Stomach (tissue), 9 donors: ENCODE data around the gene BCAP29. TPM values are rescaled to one million over a fixed set of nuclear protein-coding genes. Genes with fewer than 3 reads are reported as not detected.

Experiments used
- DNase-seq, 2 donors: peaks; one replicate each; pipeline versions ENCODE4 v3.0.0 to v3.0.0-alpha.2; 2013 to 2019
- H3K27ac ChIP-seq, 5 donors: fragments of 200-600 bp in 4 of 5; sonication (generic) in 4 of 5; one replicate each; pipeline ENCODE4 v1.5.1; 2013 to 2019; ENCODE audit warnings: mild to moderate bottlenecking in 1 of 5, moderate library complexity in 1 of 5
- H3K27me3 ChIP-seq, 3 donors: fragments of 200-600 bp; sonication (generic); one replicate each; pipeline ENCODE4 v1.5.1; 2017 to 2019; ENCODE audit warnings: mixed run types in 1 of 3
- H3K36me3 ChIP-seq, 4 donors: fragments of 200-600 bp; sonication (generic); 1 replicate in 3 of 4; 2 replicates in 1 of 4; pipeline ENCODE4 v1.5.1; 2016 to 2019
- H3K4me1 ChIP-seq, 4 donors: fragments of 200-600 bp; sonication (generic); one replicate each; pipeline ENCODE4 v1.5.1; 2016 to 2019
- H3K4me3 ChIP-seq, 4 donors: fragments of 200-600 bp; sonication (generic) in 3 of 4; one replicate each; pipeline ENCODE4 v1.5.1; 2016 to 2019; ENCODE audit warnings: mild to moderate bottlenecking in 1 of 4
- H3K9me3 ChIP-seq, 4 donors: fragments of 200-600 bp; sonication (generic); one replicate each; pipeline ENCODE4 v1.5.1; 2016 to 2019
- CTCF ChIP-seq, 7 experiments: fragments of 450-650 bp in 4 of 7; fragments of 200-600 bp in 3 of 7; sonication (generic) in 3 of 7; IDR thresholded peaks; one replicate each; pipeline ENCODE4 v1.5.1; 2016 to 2019; ENCODE audit warnings: antibody characterized with exemption in 7 of 7, control low read depth in 2 of 7, mild to moderate bottlenecking in 1 of 7
- EP300 ChIP-seq: sonication (generic); formaldehyde crosslinking; IDR thresholded peaks from one replicate; pipeline ENCODE4 v1.6.1; 2017; ENCODE audit warnings: antibody characterized with exemption
- POLR2A ChIP-seq, 4 donors: fragments of 450-650 bp; IDR thresholded peaks; one replicate each; pipeline ENCODE4 v1.6.1; 2016; ENCODE audit warnings: antibody characterized with exemption in 4 of 4, control low read depth in 2 of 4, mild to moderate bottlenecking in 1 of 4, moderate library complexity in 1 of 4
- POLR2AphosphoS5 ChIP-seq, 3 donors: sonication (generic); formaldehyde crosslinking; IDR thresholded peaks; one replicate each; pipeline ENCODE4 v1.6.1; 2016; ENCODE audit warnings: antibody characterized with exemption in 3 of 3
- WGBS, 5 donors: extraction: QIAGEN DNeasy Blood & Tissue Kit in 3 of 5; methylation state at CpG; one replicate each; pipeline versions ENCODE4 v1.1.5 to v1.1.7; 2013 to 2018; 5-methylcytosine and 5-hydroxymethylcytosine counted together
- intact Hi-C: fragments of 100-400 bp; cut with DNase I; formaldehyde crosslinking; loops from one replicate; pipeline ENCODE4 v1.15.1; 2023; ENCODE audit warnings: low total_unique reads
- polyA plus RNA-seq, 3 donors: library from polyadenylated mRNA; stranded (reverse); fragments of 200-250 nt; gene quantifications; one replicate each; pipeline ENCODE4 v1.2.3, GENCODE V29; 2013
- small RNA-seq, 4 donors: library from RNA; depleted of rRNA; stranded (forward); fragments of <200 nt; gene quantifications; one replicate each; pipeline ENCODE3, GENCODE V24; 2016
- total RNA-seq, 5 donors: library from RNA; depleted of rRNA; stranded (reverse); fragments of >200 nt; gene quantifications; one replicate each; pipeline versions ENCODE4 v1.1.0 to v1.2.3, GENCODE V29; 2014 to 2016
- donor health status: healthy with polysubstance abuse.
- donor health status: Bipolar disorder and iron deficiency.
- donor health status: healthy.

Gene BCAP29
- total and polyA plus RNA-seq, 8 donors: 26.1 to 73.1 (median 44.8) TPM

GRCh38 chr7:107663196-107663595, 83.2 kb downstream of the BCAP29 start:
- no peak overlapping the region for H3K4me3 ChIP-seq
- peaks cover 0 to 58% (median 21%) of the 10 kb centered on the region in 3 donors for H3K27me3 ChIP-seq
- intact Hi-C loops: no loop called here
- peaks cover 19 to 23% (median 20%) of the 10 kb centered on the region in 4 donors for H3K4me1 ChIP-seq
- no peaks in the 10 kb centered on the region for H3K36me3 ChIP-seq
- H3K9me3 ChIP-seq: no peaks in the 10 kb centered on the region
- H3K27ac ChIP-seq: no peak overlapping the region
- TF ChIP-seq POLR2AphosphoS5 (IDR thresholded peaks at IDR 0.05) (no peak), EP300 (no peak), CTCF (IDR thresholded peaks at IDR 0.05) (no peak), POLR2A (IDR thresholded peaks at IDR 0.05) (no peak)
- no peak for DNase-seq
- WGBS, 5 donors: 69 to 83% (median 77%) methylated on average over 4 of the region's 4 CpGs; no CpG with 5 or more reads in 1 of the 5 donors

GRCh38 chr7:107666790-107667189, 86.7 kb downstream of the BCAP29 start:
- Histone ChIP-seq H3K27me3 (peaks cover 0 to 27% (median 5%) of the 10 kb centered on the region in 3 donors), H3K9me3 (no peaks in the 10 kb centered on the region), H3K27ac (no peak overlapping the region), H3K36me3 (no peaks in the 10 kb centered on the region), H3K4me3 (no peak overlapping the region), H3K4me1 (peaks cover 3 to 5% (median 3%) of the 10 kb centered on the region in 4 donors)
- intact Hi-C loops: no loop called here
- TF ChIP-seq EP300: no peak
- 81 to 96% (median 89%) methylated on average over 1 of the region's 1 CpG for WGBS, 5 donors
- no peak for DNase-seq

DNA sequence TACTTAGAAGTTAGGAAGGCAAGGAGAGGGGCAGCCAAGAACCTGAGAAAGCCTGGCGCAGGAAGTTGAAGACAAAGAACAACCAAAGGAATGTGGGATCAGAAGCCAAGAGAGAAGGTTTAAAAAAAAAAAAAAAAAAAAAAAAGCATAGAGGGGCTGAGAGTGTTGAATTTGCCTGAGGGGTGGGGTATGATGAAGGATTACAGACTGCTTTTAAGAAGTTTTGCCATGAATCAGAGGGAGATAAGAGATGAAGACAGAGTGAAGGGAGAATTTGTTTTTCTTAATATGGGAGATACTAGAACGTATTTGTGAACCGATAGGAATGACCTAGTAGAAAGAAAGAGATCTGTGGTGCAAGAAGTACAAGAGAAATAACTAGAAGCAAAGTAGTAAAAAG, 87.3 kb downstream of the BCAP29 start:
- Histone ChIP-seq H3K27ac (no peak overlapping the region), H3K4me3 (no peak overlapping the region), H3K9me3 (no peaks in the 10 kb centered on the region), H3K4me1 (no peaks in the 10 kb centered on the region), H3K27me3 (peaks cover 0 to 21% (median 0%) of the 10 kb centered on the region in 3 donors), H3K36me3 (no peaks in the 10 kb centered on the region)
- intact Hi-C loops: no loop called here
- TF ChIP-seq EP300: no peak
- TF ChIP-seq CTCF (IDR thresholded peaks at IDR 0.05): no peak
- no peak for TF ChIP-seq POLR2AphosphoS5 (IDR thresholded peaks at IDR 0.05)
- no peak for TF ChIP-seq POLR2A (IDR thresholded peaks at IDR 0.05)
- 42 to 61% (median 43%) methylated on average over 3 of the region's 3 CpGs for WGBS, 5 donors
- DNase-seq: no peak

DNA sequence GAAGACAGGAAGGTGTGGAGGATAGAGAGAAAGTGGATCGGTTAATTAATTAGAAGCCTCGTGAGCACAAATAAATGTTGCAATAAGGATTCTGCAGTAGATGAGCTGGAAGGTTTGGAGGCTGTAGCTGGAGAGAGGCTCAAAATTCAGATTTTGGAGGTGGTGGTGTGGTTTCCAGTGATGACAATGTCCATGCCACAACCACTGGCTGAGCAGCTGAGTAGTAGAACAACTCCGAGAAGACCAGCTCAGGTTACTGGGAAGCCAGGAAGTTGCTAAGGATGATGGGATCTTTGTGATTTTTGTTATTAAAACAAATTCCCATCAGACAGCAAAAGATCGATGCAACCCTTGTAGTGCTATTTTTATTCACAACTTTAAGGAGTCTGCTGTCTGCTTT, 88.2 kb downstream of the BCAP29 start:
- intact Hi-C loops: no loop called here
- no peaks in the 10 kb centered on the region for H3K4me1 ChIP-seq
- H3K36me3 ChIP-seq: no peaks in the 10 kb centered on the region
- H3K4me3 ChIP-seq: no peak overlapping the region
- TF ChIP-seq POLR2AphosphoS5 (IDR thresholded peaks at IDR 0.05) (no peak), EP300 (no peak), POLR2A (IDR thresholded peaks at IDR 0.05) (no peak), CTCF (IDR thresholded peaks at IDR 0.05) (no peak)
- WGBS, 5 donors: 81 to 87% (median 85%) methylated on average over 4 of the region's 4 CpGs
- H3K27me3 ChIP-seq: peaks cover 0 to 13% (median 0%) of the 10 kb centered on the region in 3 donors
- DNase-seq: no peak
- H3K27ac ChIP-seq: no peak overlapping the region
- H3K9me3 ChIP-seq: no peaks in the 10 kb centered on the region

Small RNA genes lying within 50 kb of the gene (small RNA-seq; reads per million reads assigned to genes)
- gene BANF1P5 (0 reads per million in 4 donors), gene RF01233 (0 reads per million in 4 donors)

Other genes with a start within 250 kb of the BCAP29 start
- 1 to 10 TPM in 1 of 5 donors, not detected in 4; 1.5 TPM for gene GPR22, start 110.2 kb upstream of the BCAP29 start, total RNA-seq
- gene GPR22, start 110.2 kb upstream of the BCAP29 start, polyA plus RNA-seq: under 1 TPM in 1 of 3 donors, not detected in 2; 0.05 TPM
- gene COG5, start 16.3 kb upstream of the BCAP29 start, total RNA-seq: 100 to 1,000 TPM in 1 of 5 donors, 10 to 100 TPM in 3, 1 to 10 TPM in 1; 7.5 to 285 (median 46.3) TPM
- 1 to 10 TPM; 5.2 to 7.8 (median 7.5) TPM for gene COG5, start 16.3 kb upstream of the BCAP29 start, polyA plus RNA-seq
- gene DUS4L, start 16.3 kb upstream of the BCAP29 start, total RNA-seq: 10 to 100 TPM in 2 of 5 donors, 1 to 10 TPM in 1, not detected in 2; 7.6 to 14.5 (median 10.3) TPM
- 1 to 10 TPM; 4.0 to 5.5 (median 5.0) TPM for gene DUS4L, start 16.3 kb upstream of the BCAP29 start, polyA plus RNA-seq
- gene SLC26A4, start 80.6 kb downstream of the BCAP29 start, total RNA-seq: 1 to 10 TPM in 2 of 5 donors, not detected in 3; 2.6 to 4.2 TPM
- 1 to 10 TPM in 1 of 3 donors, under 1 TPM in 2; 0.06 to 2.1 (median 0.28) TPM for gene SLC26A4, start 80.6 kb downstream of the BCAP29 start, polyA plus RNA-seq
- 10 to 100 TPM in 4 of 5 donors, 1 to 10 TPM in 1; 5.2 to 29.4 (median 23.7) TPM for gene CBLL1, start 163.9 kb downstream of the BCAP29 start, total RNA-seq
- 10 to 100 TPM in 1 of 3 donors, 1 to 10 TPM in 2; 4.8 to 10.2 (median 5.7) TPM for gene CBLL1, start 163.9 kb downstream of the BCAP29 start, polyA plus RNA-seq
- gene SLC26A3, start 223.0 kb downstream of the BCAP29 start, total RNA-seq: 10 to 100 TPM in 1 of 5 donors, 1 to 10 TPM in 1, not detected in 3; 2.0 to 52.4 TPM
- gene SLC26A3, start 223.0 kb downstream of the BCAP29 start, polyA plus RNA-seq: 1 to 10 TPM in 1 of 3 donors, under 1 TPM in 1, not detected in 1; 0.10 to 2.1 TPM